ENCODE data around the gene KCNH5. TPM values are rescaled to one million over a fixed set of nuclear protein-coding genes. Genes with fewer than 3 reads are reported as not detected.

Gene KCNH5
- total and polyA plus RNA-seq, 2 of the 13 experiments (the other 11 are each of a cell fraction or from before 2014, with no cell fraction given) = not detected

- TF ChIP-seq ZBTB46 (CRISPR knock-in tag; IDR thresholded peaks at IDR 0.05; ENCODE audit: borderline replicate concordance) (no peak), PBX3 (CRISPR knock-in tag; IDR thresholded peaks at IDR 0.05; ENCODE audit: borderline replicate concordance) (no peak), SIX4 (CRISPR knock-in tag; IDR thresholded peaks at IDR 0.05) (no peak)
- TF ChIP-seq, protein P1, sequence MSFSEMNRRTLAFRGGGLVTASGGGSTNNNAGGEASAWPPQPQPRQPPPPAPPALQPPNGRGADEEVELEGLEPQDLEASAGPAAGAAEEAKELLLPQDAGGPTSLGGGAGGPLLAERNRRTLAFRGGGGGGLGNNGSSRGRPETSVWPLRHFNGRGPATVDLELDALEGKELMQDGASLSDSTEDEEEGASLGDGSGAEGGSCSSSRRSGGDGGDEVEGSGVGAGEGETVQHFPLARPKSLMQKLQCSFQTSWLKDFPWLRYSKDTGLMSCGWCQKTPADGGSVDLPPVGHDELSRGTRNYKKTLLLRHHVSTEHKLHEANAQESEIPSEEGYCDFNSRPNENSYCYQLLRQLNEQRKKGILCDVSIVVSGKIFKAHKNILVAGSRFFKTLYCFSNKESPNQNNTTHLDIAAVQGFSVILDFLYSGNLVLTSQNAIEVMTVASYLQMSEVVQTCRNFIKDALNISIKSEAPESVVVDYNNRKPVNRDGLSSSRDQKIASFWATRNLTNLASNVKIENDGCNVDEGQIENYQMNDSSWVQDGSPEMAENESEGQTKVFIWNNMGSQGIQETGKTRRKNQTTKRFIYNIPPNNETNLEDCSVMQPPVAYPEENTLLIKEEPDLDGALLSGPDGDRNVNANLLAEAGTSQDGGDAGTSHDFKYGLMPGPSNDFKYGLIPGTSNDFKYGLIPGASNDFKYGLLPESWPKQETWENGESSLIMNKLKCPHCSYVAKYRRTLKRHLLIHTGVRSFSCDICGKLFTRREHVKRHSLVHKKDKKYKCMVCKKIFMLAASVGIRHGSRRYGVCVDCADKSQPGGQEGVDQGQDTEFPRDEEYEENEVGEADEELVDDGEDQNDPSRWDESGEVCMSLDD (CRISPR knock-in tag; IDR thresholded peaks at IDR 0.05; ENCODE audit: borderline replicate concordance) = no peak
Measured at GRCh38 chr14:63009495-63009894, 35.8 kb downstream of the KCNH5 start (continued).

- no peak overlapping the region for H2AFZ ChIP-seq (ENCODE audit: low read length)
- no peaks in the 10 kb centered on the region for H4K20me1 ChIP-seq (ENCODE audit: insufficient read depth, low read length)
- POLR2A ChIA-PET = no interaction called here
- no peak overlapping the region for H3K4me3 ChIP-seq (replicated peaks in 1 of 3; ENCODE audit: insufficient read depth in 1 of 3, low read depth in 2 of 3, low read length in 3 of 3)
- H3K79me2 ChIP-seq (ENCODE audit: insufficient read depth, low read length) = no peaks in the 10 kb centered on the region
- BruUV-seq (replicated peaks) = no TSS peak
- 70% methylated on average over 2 of the region's 2 CpGs for WGBS (ENCODE audit: low lambda C conversion rate)
- in situ Hi-C loops (cut with HindIII; ENCODE audit: extremely low pct_ligation_motif_present, low pct_unique_long_range_greater_than_20kb) (no loop called here), intact Hi-C loops (cut with micrococcal nuclease; ENCODE audit: unreplicated experiment) (no loop called here)
- no peaks in the 10 kb centered on the region; a peak in 1 of 5 replicates for H3K27me3 ChIP-seq (ENCODE audit: control insufficient read depth in 1 of 2, insufficient read depth in 2 of 2, low read length in 2 of 2)
- DNase-seq (ENCODE audit: low spot score) (no peak), ATAC-seq (no peak), FAIRE-seq (no peak)
- H3K27ac ChIP-seq (ENCODE audit: extremely low read length, insufficient read depth, low read length) = no peak overlapping the region
- no peak overlapping the region for H3K4me2 ChIP-seq (ENCODE audit: low read depth, low read length)
- CTCF ChIA-PET (ENCODE audit: low intra/inter-chr PET ratio, low total read pairs) = no interaction called here
- no peaks in the 10 kb centered on the region for H3K4me1 ChIP-seq (ENCODE audit: insufficient read depth, low read length)
- H3K36me3 ChIP-seq (replicated peaks in 1 of 2; ENCODE audit: control insufficient read depth in 1 of 2, insufficient read depth in 2 of 2, low read length in 2 of 2) = no peaks in the 10 kb centered on the region
- no peak overlapping the region for H3K9ac ChIP-seq (ENCODE audit: insufficient read depth, low read depth, low read length)
- H3K9me3 ChIP-seq (ENCODE audit: low read length) = no peaks in the 10 kb centered on the region
- TF ChIP-seq PREB (CRISPR knock-in tag; IDR thresholded peaks at IDR 0.05) = no peak
- TF ChIP-seq U2AF1 (optimal IDR thresholded peaks at IDR 0.05; ENCODE audit: low read depth, low read length) = no peak
- TF ChIP-seq, protein P2, sequence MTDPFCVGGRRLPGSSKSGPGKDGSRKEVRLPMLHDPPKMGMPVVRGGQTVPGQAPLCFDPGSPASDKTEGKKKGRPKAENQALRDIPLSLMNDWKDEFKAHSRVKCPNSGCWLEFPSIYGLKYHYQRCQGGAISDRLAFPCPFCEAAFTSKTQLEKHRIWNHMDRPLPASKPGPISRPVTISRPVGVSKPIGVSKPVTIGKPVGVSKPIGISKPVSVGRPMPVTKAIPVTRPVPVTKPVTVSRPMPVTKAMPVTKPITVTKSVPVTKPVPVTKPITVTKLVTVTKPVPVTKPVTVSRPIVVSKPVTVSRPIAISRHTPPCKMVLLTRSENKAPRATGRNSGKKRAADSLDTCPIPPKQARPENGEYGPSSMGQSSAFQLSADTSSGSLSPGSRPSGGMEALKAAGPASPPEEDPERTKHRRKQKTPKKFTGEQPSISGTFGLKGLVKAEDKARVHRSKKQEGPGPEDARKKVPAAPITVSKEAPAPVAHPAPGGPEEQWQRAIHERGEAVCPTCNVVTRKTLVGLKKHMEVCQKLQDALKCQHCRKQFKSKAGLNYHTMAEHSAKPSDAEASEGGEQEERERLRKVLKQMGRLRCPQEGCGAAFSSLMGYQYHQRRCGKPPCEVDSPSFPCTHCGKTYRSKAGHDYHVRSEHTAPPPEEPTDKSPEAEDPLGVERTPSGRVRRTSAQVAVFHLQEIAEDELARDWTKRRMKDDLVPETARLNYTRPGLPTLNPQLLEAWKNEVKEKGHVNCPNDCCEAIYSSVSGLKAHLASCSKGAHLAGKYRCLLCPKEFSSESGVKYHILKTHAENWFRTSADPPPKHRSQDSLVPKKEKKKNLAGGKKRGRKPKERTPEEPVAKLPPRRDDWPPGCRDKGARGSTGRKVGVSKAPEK (CRISPR knock-in tag; IDR thresholded peaks at IDR 0.05; ENCODE audit: borderline replicate concordance) = no peak
- TF ChIP-seq, protein P3, sequence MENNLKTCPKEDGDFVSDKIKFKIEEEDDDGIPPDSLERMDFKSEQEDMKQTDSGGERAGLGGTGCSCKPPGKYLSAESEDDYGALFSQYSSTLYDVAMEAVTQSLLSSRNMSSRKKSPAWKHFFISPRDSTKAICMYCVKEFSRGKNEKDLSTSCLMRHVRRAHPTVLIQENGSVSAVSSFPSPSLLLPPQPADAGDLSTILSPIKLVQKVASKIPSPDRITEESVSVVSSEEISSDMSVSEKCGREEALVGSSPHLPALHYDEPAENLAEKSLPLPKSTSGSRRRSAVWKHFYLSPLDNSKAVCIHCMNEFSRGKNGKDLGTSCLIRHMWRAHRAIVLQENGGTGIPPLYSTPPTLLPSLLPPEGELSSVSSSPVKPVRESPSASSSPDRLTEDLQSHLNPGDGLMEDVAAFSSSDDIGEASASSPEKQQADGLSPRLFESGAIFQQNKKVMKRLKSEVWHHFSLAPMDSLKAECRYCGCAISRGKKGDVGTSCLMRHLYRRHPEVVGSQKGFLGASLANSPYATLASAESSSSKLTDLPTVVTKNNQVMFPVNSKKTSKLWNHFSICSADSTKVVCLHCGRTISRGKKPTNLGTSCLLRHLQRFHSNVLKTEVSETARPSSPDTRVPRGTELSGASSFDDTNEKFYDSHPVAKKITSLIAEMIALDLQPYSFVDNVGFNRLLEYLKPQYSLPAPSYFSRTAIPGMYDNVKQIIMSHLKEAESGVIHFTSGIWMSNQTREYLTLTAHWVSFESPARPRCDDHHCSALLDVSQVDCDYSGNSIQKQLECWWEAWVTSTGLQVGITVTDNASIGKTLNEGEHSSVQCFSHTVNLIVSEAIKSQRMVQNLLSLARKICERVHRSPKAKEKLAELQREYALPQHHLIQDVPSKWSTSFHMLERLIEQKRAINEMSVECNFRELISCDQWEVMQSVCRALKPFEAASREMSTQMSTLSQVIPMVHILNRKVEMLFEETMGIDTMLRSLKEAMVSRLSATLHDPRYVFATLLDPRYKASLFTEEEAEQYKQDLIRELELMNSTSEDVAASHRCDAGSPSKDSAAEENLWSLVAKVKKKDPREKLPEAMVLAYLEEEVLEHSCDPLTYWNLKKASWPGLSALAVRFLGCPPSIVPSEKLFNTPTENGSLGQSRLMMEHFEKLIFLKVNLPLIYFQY (CRISPR knock-in tag; IDR thresholded peaks at IDR 0.05; ENCODE audit: borderline replicate concordance) = no peak
Measured at GRCh38 chr14:63006531-63006930, 38.7 kb downstream of the KCNH5 start.
